ENCODE data around the gene SNX19.

Gene SNX19

DNA sequence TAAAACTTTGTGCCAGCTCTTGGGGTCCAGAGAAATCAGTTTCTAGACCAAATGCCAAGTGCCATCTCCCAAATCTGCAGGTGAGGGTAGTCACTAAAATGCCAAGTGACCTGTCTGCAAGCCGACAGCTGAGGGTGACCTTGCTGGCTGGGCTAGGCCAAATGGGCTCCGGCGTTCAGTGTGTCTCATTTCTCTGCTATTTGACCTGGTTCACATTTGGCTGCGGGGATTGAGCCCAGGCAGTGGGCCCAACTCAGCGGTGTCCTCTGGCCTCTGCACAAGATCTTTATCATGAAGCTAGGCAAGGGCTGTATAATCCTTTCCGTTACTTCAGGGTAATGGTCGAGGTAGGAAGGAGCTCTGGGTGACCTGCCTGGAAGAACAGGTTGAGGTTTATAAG lies 87.5 kb downstream of the SNX19 start:
- peak overlapping the region; percentile 13 for H4K8ac ChIP-seq (ENCODE audit: low read length)
- peak overlapping the region; percentile 44 for H3K9ac ChIP-seq (ENCODE audit: low read length)
- 92% methylated on average over 7 of the region's 7 CpGs for WGBS
- H3K23ac ChIP-seq (ENCODE audit: low read length in 2 of 2): no peak overlapping the region
- DNase-seq: no peak
- peaks cover 17% of the 10 kb centered on the region for H3K4me1 ChIP-seq (ENCODE audit: control insufficient read depth, insufficient read depth, low read depth, low read length)
- H3K4ac ChIP-seq (ENCODE audit: low read depth in 1 of 2, low read length in 2 of 2): no peak overlapping the region
- peak overlapping the region; percentile 1 for H2BK15ac ChIP-seq (ENCODE audit: low read depth, poor library complexity, severe bottlenecking)
- H3K14ac ChIP-seq (ENCODE audit: low read length in 2 of 2): no peak overlapping the region
- no peak overlapping the region for H2BK5ac ChIP-seq (ENCODE audit: low read depth, low read length, poor library complexity, severe bottlenecking)
- H3K4me3 ChIP-seq (ENCODE audit: insufficient read depth in 1 of 2, low read depth in 1 of 2, low read length in 2 of 2): no peak overlapping the region
- peak overlapping the region in 1 of 2 experiments; percentile 47 for H2BK12ac ChIP-seq (ENCODE audit: low read length in 2 of 2)
- no peak overlapping the region for H4K91ac ChIP-seq (ENCODE audit: low read length)
- H2AFZ ChIP-seq (ENCODE audit: low read depth, low read length): no peak overlapping the region
- peaks cover 0 to 4% of the 10 kb centered on the region in 2 experiments for H3K27me3 ChIP-seq (ENCODE audit: control insufficient read depth in 1 of 2, insufficient read depth in 1 of 2, low read length in 2 of 2)
- no peak overlapping the region for H3K27ac ChIP-seq (ENCODE audit: low read length, poor library complexity, severe bottlenecking)
- no peak overlapping the region for H2BK120ac ChIP-seq (ENCODE audit: low read depth, low read length)
- peak overlapping the region; percentile 50 for H2AK5ac ChIP-seq (ENCODE audit: low read length, severe bottlenecking)
- H3K4me2 ChIP-seq (ENCODE audit: low read length, poor library complexity, severe bottlenecking): no peak overlapping the region
- no peaks in the 10 kb centered on the region for H3K79me1 ChIP-seq (replicated peaks; ENCODE audit: low read length, poor library complexity, severe bottlenecking)
- H3K18ac ChIP-seq (ENCODE audit: low read depth in 1 of 2, low read length in 2 of 2): no peak overlapping the region
- no peaks in the 10 kb centered on the region for H3K36me3 ChIP-seq (ENCODE audit: control insufficient read depth in 1 of 2, insufficient read depth in 2 of 2, low read depth in 1 of 2, low read length in 2 of 2)
- H3K9me3 ChIP-seq (ENCODE audit: control insufficient read depth, low read length): no peaks in the 10 kb centered on the region

DNA sequence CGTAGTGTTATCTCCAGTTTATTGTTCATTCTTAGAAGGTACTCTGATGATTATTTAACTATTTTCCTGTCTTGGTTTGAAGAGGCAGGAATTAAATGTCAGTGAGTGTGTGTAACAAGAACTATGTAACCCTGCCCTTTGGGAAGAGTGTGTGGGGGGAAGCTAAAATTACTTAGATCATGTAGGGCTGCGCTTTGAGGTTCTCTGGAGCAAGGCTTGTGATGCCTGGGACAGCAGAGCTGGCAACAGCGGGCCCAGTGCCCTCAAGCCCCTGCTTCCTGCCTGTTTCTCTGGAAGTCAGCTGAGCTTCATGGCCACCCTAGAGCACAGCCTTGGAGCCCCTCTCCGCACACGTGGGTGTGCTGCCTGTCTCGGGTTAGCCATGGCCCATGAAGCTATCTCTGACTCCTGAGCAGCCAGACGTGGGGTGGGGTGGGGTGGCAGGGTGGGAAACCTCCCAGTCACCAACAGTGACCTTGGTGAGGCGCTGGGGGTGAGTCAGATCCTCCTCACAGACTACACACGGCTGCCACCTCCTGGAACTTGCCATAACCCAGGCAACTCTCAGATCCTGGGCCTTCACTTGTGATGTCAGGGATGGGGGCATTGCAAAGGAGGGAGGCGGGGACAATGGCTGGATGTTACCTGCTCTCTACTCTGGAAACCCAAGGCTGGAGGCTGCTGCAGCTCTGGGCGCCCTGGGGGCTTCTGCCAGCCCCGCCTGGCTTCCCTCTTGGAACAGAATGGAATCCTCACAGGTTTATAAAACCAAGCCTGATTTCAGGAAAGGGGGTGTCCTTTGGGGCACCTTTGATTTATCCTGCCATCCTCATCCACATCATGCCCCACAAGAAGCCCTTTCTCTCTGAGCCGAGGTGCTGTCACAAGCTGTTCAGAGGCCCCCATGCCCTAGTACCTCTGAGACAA lies 88.6 kb downstream of the SNX19 start:
- Histone ChIP-seq H2BK120ac (ENCODE audit: low read depth, low read length) (no peak overlapping the region), H3K27ac (ENCODE audit: low read length, poor library complexity, severe bottlenecking) (peak overlapping the region; percentile 19)
- WGBS: 33% methylated on average over 11 of the region's 13 CpGs

DNA sequence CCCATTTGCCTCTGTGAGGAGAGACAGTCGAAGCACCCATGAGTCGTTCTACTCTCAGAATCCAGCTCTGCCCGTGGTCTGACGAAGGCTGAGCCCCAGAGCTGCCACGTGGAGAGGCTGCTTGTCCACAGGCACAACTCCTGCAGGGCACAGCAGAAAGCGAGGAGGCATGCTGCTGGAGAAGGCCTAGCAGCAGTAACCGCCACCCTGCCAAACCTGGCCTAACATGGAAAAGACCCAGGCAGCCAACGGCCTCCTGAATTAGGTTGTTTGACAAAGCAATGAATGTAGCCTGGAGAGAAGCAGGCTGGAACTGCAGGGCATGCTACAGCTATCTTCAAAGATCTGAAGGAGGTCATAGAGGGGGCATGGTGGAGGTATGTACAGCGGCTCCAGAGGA lies 89.7 kb downstream of the SNX19 start:
- Histone ChIP-seq H2BK12ac (ENCODE audit: low read length in 2 of 2) (peak overlapping the region in 1 of 2 experiments; percentile 65), H2BK5ac (ENCODE audit: low read depth, low read length, poor library complexity, severe bottlenecking) (no peak overlapping the region), H3K4me1 (ENCODE audit: control insufficient read depth, insufficient read depth, low read depth, low read length) (peaks cover 17% of the 10 kb centered on the region), H3K36me3 (ENCODE audit: control insufficient read depth in 1 of 2, insufficient read depth in 2 of 2, low read depth in 1 of 2, low read length in 2 of 2) (no peaks in the 10 kb centered on the region), H3K27me3 (ENCODE audit: control insufficient read depth in 1 of 2, insufficient read depth in 1 of 2, low read length in 2 of 2) (peaks cover 0 to 4% of the 10 kb centered on the region in 2 experiments), H3K23ac (ENCODE audit: low read length in 2 of 2) (no peak overlapping the region), H3K9me3 (ENCODE audit: control insufficient read depth, low read length) (no peaks in the 10 kb centered on the region), H4K8ac (ENCODE audit: low read length) (no peak overlapping the region), H3K18ac (ENCODE audit: low read depth in 1 of 2, low read length in 2 of 2) (no peak overlapping the region), H2AFZ (ENCODE audit: low read depth, low read length) (no peak overlapping the region), H2AK5ac (ENCODE audit: low read length, severe bottlenecking) (peak overlapping the region; percentile 23), H2BK120ac (ENCODE audit: low read depth, low read length) (no peak overlapping the region), H4K91ac (ENCODE audit: low read length) (no peak overlapping the region), H3K79me1 (replicated peaks; ENCODE audit: low read length, poor library complexity, severe bottlenecking) (no peaks in the 10 kb centered on the region), H3K4me2 (ENCODE audit: low read length, poor library complexity, severe bottlenecking) (no peak overlapping the region), H3K14ac (ENCODE audit: low read length in 2 of 2) (peak overlapping the region in 1 of 2 experiments; percentile 30), H3K4me3 (ENCODE audit: insufficient read depth in 1 of 2, low read depth in 1 of 2, low read length in 2 of 2) (no peak overlapping the region), H2BK15ac (ENCODE audit: low read depth, poor library complexity, severe bottlenecking) (no peak overlapping the region), H3K27ac (ENCODE audit: low read length, poor library complexity, severe bottlenecking) (no peak overlapping the region), H3K9ac (ENCODE audit: low read length) (no peak overlapping the region), H3K4ac (ENCODE audit: low read depth in 1 of 2, low read length in 2 of 2) (no peak overlapping the region)
- WGBS: 87% methylated on average over 9 of the region's 9 CpGs
- DNase-seq: no peak

More for the DNA sequence above, 88.6 kb downstream of the SNX19 start:
- H2BK5ac ChIP-seq (ENCODE audit: low read depth, low read length, poor library complexity, severe bottlenecking): no peak overlapping the region
- peak overlapping the region; percentile 76 for H4K8ac ChIP-seq (ENCODE audit: low read length)
- no peaks in the 10 kb centered on the region for H3K79me1 ChIP-seq (replicated peaks; ENCODE audit: low read length, poor library complexity, severe bottlenecking)
- H3K9ac ChIP-seq (ENCODE audit: low read length): peak overlapping the region; percentile 44
- peaks cover 17% of the 10 kb centered on the region for H3K4me1 ChIP-seq (ENCODE audit: control insufficient read depth, insufficient read depth, low read depth, low read length)
- peak overlapping the region; percentile 71 to 92 for H3K18ac ChIP-seq (ENCODE audit: low read depth in 1 of 2, low read length in 2 of 2)
- no peak overlapping the region for H3K14ac ChIP-seq (ENCODE audit: low read length in 2 of 2)
- H2BK12ac ChIP-seq (ENCODE audit: low read length in 2 of 2): peak overlapping the region; percentile 75 to 98
- H3K4me2 ChIP-seq (ENCODE audit: low read length, poor library complexity, severe bottlenecking): no peak overlapping the region
- peaks cover 0 to 4% of the 10 kb centered on the region in 2 experiments for H3K27me3 ChIP-seq (ENCODE audit: control insufficient read depth in 1 of 2, insufficient read depth in 1 of 2, low read length in 2 of 2)
- no peaks in the 10 kb centered on the region for H3K9me3 ChIP-seq (ENCODE audit: control insufficient read depth, low read length)
- H2BK15ac ChIP-seq (ENCODE audit: low read depth, poor library complexity, severe bottlenecking): peak overlapping the region; percentile 55
- no peak overlapping the region for H3K23ac ChIP-seq (ENCODE audit: low read length in 2 of 2)
- no peaks in the 10 kb centered on the region for H3K36me3 ChIP-seq (ENCODE audit: control insufficient read depth in 1 of 2, insufficient read depth in 2 of 2, low read depth in 1 of 2, low read length in 2 of 2)
- no peak overlapping the region for H3K4me3 ChIP-seq (ENCODE audit: insufficient read depth in 1 of 2, low read depth in 1 of 2, low read length in 2 of 2)
- peak; percentile 86 for DNase-seq
- peak overlapping the region; percentile 54 for H2AK5ac ChIP-seq (ENCODE audit: low read length, severe bottlenecking)
- no peak overlapping the region for H2AFZ ChIP-seq (ENCODE audit: low read depth, low read length)
- H4K91ac ChIP-seq (ENCODE audit: low read length): peak overlapping the region; percentile 74
- H3K4ac ChIP-seq (ENCODE audit: low read depth in 1 of 2, low read length in 2 of 2): peak overlapping the region in 1 of 2 experiments; percentile 82

DNA sequence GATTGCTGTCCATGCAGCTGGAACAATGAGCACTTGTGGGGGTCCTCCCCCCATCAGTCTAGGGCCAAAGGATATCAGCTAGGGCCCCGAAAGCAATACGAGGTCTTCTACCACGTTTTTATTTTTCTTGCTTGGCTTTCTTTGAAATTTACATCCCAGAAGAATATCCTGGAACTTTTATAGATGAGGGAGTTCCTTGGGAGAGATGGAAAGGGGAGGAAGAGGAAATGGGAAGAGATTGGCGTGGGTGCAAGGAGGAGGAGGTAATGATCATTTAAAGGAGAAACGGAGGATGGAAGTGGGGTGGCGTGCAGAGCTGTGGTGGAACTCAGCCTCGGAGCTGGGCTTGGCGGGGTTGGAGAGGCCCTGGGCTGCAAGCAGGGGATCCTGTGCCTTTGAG lies 90.3 kb downstream of the SNX19 start:
- Histone ChIP-seq H4K91ac (ENCODE audit: low read length) (no peak overlapping the region), H2BK120ac (ENCODE audit: low read depth, low read length) (no peak overlapping the region), H2BK15ac (ENCODE audit: low read depth, poor library complexity, severe bottlenecking) (no peak overlapping the region), H3K4me1 (ENCODE audit: control insufficient read depth, insufficient read depth, low read depth, low read length) (peaks cover 17% of the 10 kb centered on the region), H3K9ac (ENCODE audit: low read length) (no peak overlapping the region), H3K9me3 (ENCODE audit: control insufficient read depth, low read length) (no peaks in the 10 kb centered on the region), H3K4me2 (ENCODE audit: low read length, poor library complexity, severe bottlenecking) (no peak overlapping the region), H3K36me3 (ENCODE audit: control insufficient read depth in 1 of 2, insufficient read depth in 2 of 2, low read depth in 1 of 2, low read length in 2 of 2) (no peaks in the 10 kb centered on the region), H3K23ac (ENCODE audit: low read length in 2 of 2) (no peak overlapping the region), H4K8ac (ENCODE audit: low read length) (no peak overlapping the region), H2BK12ac (ENCODE audit: low read length in 2 of 2) (no peak overlapping the region), H3K4ac (ENCODE audit: low read depth in 1 of 2, low read length in 2 of 2) (no peak overlapping the region), H3K79me1 (replicated peaks; ENCODE audit: low read length, poor library complexity, severe bottlenecking) (no peaks in the 10 kb centered on the region), H3K14ac (ENCODE audit: low read length in 2 of 2) (no peak overlapping the region), H3K18ac (ENCODE audit: low read depth in 1 of 2, low read length in 2 of 2) (no peak overlapping the region), H2AFZ (ENCODE audit: low read depth, low read length) (no peak overlapping the region), H2AK5ac (ENCODE audit: low read length, severe bottlenecking) (peak overlapping the region; percentile 21), H3K27ac (ENCODE audit: low read length, poor library complexity, severe bottlenecking) (no peak overlapping the region), H3K4me3 (ENCODE audit: insufficient read depth in 1 of 2, low read depth in 1 of 2, low read length in 2 of 2) (no peak overlapping the region), H3K27me3 (ENCODE audit: control insufficient read depth in 1 of 2, insufficient read depth in 1 of 2, low read length in 2 of 2) (peaks cover under 1 to 4% of the 10 kb centered on the region in 2 experiments), H2BK5ac (ENCODE audit: low read depth, low read length, poor library complexity, severe bottlenecking) (no peak overlapping the region)
- WGBS: 97% methylated on average over 5 of the region's 8 CpGs
- no peak for DNase-seq
